Caco-2 (cell line): ENCODE measurements around the gene FAM114A2. TPM values are rescaled to one million over a fixed set of nuclear protein-coding genes. Genes with fewer than 3 reads are reported as not detected.
A peak's percentile ranks its signal among the peaks of the same experiment; 100 is the strongest.

ENCODE experiments used
- BruUV-seq: library from RNA; stranded (reverse); fragments of 400-500 nt; replicated peaks from 2 replicates; lab custom pipeline; 2021; lab: Mats Ljungman, UMichigan
- CTCF ChIA-PET: fragments of 300-600 bp; sonication (Branson Sonifier 250); formaldehyde crosslinking; loops from one replicate; lab custom pipeline; 2022; ENCODE audit warnings: antibody characterized with exemption; lab: Charles Lee
- POLR2A ChIA-PET: fragments of 300-600 bp; sonication (Branson Sonifier 250); formaldehyde crosslinking; loops from one replicate; lab custom pipeline; 2022; ENCODE audit warnings: antibody characterized with exemption; lab: Charles Lee
- DNase-seq, 2 experiments: peaks; one replicate each; pipeline versions ENCODE4 v3.0.0 to v3.0.0-alpha.2; 2020 to 2022
- H3K27me3 ChIP-seq: replicated peaks from 2 replicates; pipeline ENCODE4 v1.6.0; 2011; ENCODE audit warnings: low read length; ENCODE audit not compliant: control insufficient read depth, insufficient read depth
- H3K36me3 ChIP-seq: 2 replicates; pipeline ENCODE4 v1.5.1; 2011; ENCODE audit warnings: low read length; ENCODE audit not compliant: control insufficient read depth, insufficient read depth
- H3K4me1 ChIP-seq: fragments of 250-450 bp; sonication (Bioruptor Pico); 2 replicates; pipeline ENCODE4 v1.5.1; 2020; ENCODE audit warnings: mild to moderate bottlenecking
- H3K4me3 ChIP-seq: 2 replicates; pipeline ENCODE4 v1.5.1; 2011; ENCODE audit warnings: low read depth, mild to moderate bottlenecking, control low read depth, low read length
- H3K9me3 ChIP-seq: fragments of 250-450 bp; sonication (Bioruptor Pico); 2 replicates; pipeline ENCODE4 v1.5.1; 2020; ENCODE audit warnings: mild to moderate bottlenecking, moderate library complexity
- H3K27ac Mint-ChIP-seq: one replicate; pipeline ENCODE4 v1.8.0; 2022; ENCODE audit warnings: mixed read lengths; ENCODE audit not compliant: unreplicated experiment
- H3K27me3 Mint-ChIP-seq: one replicate; pipeline ENCODE4 v1.8.0; 2022; ENCODE audit warnings: mixed read lengths; ENCODE audit not compliant: insufficient read depth, unreplicated experiment
- H3K36me3 Mint-ChIP-seq: one replicate; pipeline ENCODE4 v1.8.0; 2022; ENCODE audit warnings: mild to moderate bottlenecking, mixed read lengths; ENCODE audit not compliant: insufficient read depth, unreplicated experiment
- H3K4me1 Mint-ChIP-seq: one replicate; pipeline ENCODE4 v1.8.0; 2022; ENCODE audit warnings: low read depth, mixed read lengths; ENCODE audit not compliant: unreplicated experiment
- H3K4me3 Mint-ChIP-seq: one replicate; pipeline ENCODE4 v1.8.0; 2022; ENCODE audit warnings: mild to moderate bottlenecking, moderate library complexity, mixed read lengths; ENCODE audit not compliant: unreplicated experiment
- H3K9me3 Mint-ChIP-seq: one replicate; pipeline ENCODE4 v1.8.0; 2022; ENCODE audit warnings: mixed read lengths; ENCODE audit not compliant: unreplicated experiment
- intact Hi-C: fragments of 100-400 bp; cut with micrococcal nuclease; formaldehyde crosslinking; loops from one replicate; pipeline ENCODE4 v1.10.0; 2022; ENCODE audit not compliant: unreplicated experiment
- total RNA-seq: library from RNA; stranded (reverse); gene quantifications from 2 replicates; pipeline ENCODE4 v1.2.3, GENCODE V29; 2022
- TF ChIP-seq, protein P1 (sequence below), 2 experiments: fragments of 200-600 bp in 1 of 2; IDR thresholded peaks; 1 replicate in 1 of 2; 2 replicates in 1 of 2; pipeline versions ENCODE4 v1.5.1 to v1.8.0; 2011 to 2022; ENCODE audit warnings: antibody characterized with exemption in 1 of 2, control low read depth in 1 of 2, inconsistent platforms in 1 of 2, low read depth in 1 of 2, low read length in 1 of 2, mild to moderate bottlenecking in 1 of 2, moderate library complexity in 1 of 2; ENCODE audit not compliant: insufficient read depth in 1 of 2, severe bottlenecking in 1 of 2, unreplicated experiment in 1 of 2

FAM114A2 gene
- total RNA-seq, 1 experiment from 2014 or later = 15.6 TPM

DNA sequence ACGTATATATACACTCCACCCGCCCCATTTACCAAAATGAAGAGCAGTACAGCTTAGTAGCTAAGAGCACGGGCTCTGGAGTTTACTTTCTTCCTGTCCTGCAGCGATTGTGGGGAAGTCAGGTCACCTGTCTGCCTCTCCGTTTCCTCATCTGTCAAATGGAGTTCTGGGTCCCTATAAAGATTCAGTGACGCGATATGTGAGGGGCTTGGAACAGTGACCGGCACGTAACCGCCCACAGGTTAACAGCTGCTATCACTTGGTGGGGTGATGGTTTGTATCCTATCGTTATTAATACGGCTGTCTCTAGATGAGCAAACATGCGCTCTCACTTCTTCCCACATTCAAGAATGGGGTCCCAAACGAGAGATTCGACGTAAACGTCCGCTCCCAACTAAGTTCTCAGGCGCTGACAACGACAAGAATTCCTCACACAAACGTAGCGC lies 426 bp downstream of the FAM114A2 start:
- ChIA-PET POLR2A (interaction anchor here (0.5 to 1.6 kb wide), 4 partner anchors 9 to 644 kb away, joined by 4 to 5 read pairs (median 4); partner anchors contain the start of gene GALNT10), CTCF (interaction anchor here (1.0 to 1.2 kb wide), 4 partner anchors 34 to 367 kb away, joined by 3 to 7 read pairs (median 6); partner anchors contain the start of gene GALNT10)
- Mint-ChIP-seq H3K9me3 (no peaks in the 10 kb centered on the region), H3K4me1 (peaks cover 6% of the 10 kb centered on the region), H3K27ac (peak overlapping the region; percentile 89), H3K36me3 (no peaks in the 10 kb centered on the region), H3K27me3 (no peaks in the 10 kb centered on the region), H3K4me3 (peak overlapping the region; percentile 92)
- H3K27me3 ChIP-seq = no peaks in the 10 kb centered on the region
- peak in 1 of 2 experiments; percentile 45 for DNase-seq
- TF ChIP-seq, protein P1, sequence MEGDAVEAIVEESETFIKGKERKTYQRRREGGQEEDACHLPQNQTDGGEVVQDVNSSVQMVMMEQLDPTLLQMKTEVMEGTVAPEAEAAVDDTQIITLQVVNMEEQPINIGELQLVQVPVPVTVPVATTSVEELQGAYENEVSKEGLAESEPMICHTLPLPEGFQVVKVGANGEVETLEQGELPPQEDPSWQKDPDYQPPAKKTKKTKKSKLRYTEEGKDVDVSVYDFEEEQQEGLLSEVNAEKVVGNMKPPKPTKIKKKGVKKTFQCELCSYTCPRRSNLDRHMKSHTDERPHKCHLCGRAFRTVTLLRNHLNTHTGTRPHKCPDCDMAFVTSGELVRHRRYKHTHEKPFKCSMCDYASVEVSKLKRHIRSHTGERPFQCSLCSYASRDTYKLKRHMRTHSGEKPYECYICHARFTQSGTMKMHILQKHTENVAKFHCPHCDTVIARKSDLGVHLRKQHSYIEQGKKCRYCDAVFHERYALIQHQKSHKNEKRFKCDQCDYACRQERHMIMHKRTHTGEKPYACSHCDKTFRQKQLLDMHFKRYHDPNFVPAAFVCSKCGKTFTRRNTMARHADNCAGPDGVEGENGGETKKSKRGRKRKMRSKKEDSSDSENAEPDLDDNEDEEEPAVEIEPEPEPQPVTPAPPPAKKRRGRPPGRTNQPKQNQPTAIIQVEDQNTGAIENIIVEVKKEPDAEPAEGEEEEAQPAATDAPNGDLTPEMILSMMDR (IDR thresholded peaks at IDR 0.05; ENCODE audit: insufficient read depth in 1 of 2, low read depth in 1 of 2, low read length in 1 of 2, severe bottlenecking in 1 of 2, unreplicated experiment in 1 of 2) = no peak
- 0 out of 2 replicates have a peak, but pooled peaks cover 4% of the 10 kb centered on the region for H3K4me1 ChIP-seq
- H3K4me3 ChIP-seq = peak overlapping the region; percentile 54
- no TSS peak for BruUV-seq
- H3K36me3 ChIP-seq = no peaks in the 10 kb centered on the region
- no peaks in the 10 kb centered on the region for H3K9me3 ChIP-seq
- intact Hi-C loops = loop anchor here (1.0 to 2.0 kb wide), 2 partner anchors 29 to 64 kb away; no protein-coding TSS in a partner anchor

DNA sequence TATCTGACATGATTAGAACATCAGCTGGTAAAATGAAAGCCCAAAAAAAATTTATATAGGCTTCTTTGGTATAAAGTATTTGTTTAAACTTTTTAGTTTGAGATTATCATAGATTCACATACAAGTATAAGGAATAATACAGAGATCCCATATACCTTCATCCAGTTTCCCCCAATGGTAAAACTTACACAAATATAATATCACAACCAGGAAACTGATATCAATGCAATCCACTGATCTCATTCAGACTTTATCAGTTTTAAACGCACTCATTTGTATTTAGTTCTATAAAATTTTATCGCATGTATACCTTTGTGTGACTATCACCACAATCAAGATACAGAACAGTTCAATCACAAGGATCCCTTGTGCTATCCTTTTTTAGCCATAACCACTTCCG lies 3.8 kb downstream of the FAM114A2 start:
- Histone ChIP-seq H3K36me3 (no peaks in the 10 kb centered on the region), H3K4me1 (0 out of 2 replicates have a peak, but pooled peaks cover 4% of the 10 kb centered on the region), H3K27me3 (no peaks in the 10 kb centered on the region), H3K9me3 (no peaks in the 10 kb centered on the region), H3K4me3 (no peak overlapping the region)
- intact Hi-C loops = no loop called here
- H3K9me3 Mint-ChIP-seq = no peaks in the 10 kb centered on the region
- CTCF ChIA-PET = no interaction called here
- POLR2A ChIA-PET = no interaction called here
- H3K4me3 Mint-ChIP-seq = no peak overlapping the region
- TF ChIP-seq, protein P1 (IDR thresholded peaks at IDR 0.05; ENCODE audit: insufficient read depth in 1 of 2, low read depth in 1 of 2, low read length in 1 of 2, severe bottlenecking in 1 of 2, unreplicated experiment in 1 of 2) = no peak
- DNase-seq = no peak
- H3K27me3 Mint-ChIP-seq = no peaks in the 10 kb centered on the region
- peaks cover 6% of the 10 kb centered on the region for H3K4me1 Mint-ChIP-seq
- no TSS peak for BruUV-seq
- no peak overlapping the region for H3K27ac Mint-ChIP-seq
- H3K36me3 Mint-ChIP-seq = no peaks in the 10 kb centered on the region

DNA sequence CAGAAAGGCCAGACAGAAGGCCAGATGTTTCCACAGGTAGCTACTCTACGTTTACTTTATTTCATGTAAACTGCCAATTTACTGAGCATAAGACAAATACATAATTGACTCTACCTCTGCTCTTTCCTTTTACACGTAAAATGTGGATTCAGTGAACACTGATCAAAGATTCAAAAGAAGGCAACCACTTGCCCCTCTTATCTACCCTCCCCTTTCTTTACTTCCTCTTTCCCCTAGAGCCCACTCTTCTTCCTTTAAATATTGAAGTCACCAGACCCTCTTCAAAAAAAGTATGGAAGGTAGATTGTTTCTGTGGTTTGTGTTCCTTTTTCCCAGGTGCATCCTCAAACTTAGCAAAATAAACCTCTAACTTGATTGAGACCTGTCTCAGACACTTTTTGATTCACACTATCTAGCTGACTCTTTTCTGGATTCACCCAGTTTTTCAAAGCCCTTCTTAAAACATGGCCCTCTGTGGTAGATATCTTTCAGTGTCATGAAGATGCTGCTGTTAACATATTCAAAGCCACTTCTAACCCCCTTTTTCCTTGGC lies 6.7 kb downstream of the FAM114A2 start:
- TF ChIP-seq, protein P1 (IDR thresholded peaks at IDR 0.05; ENCODE audit: insufficient read depth in 1 of 2, low read depth in 1 of 2, low read length in 1 of 2, severe bottlenecking in 1 of 2, unreplicated experiment in 1 of 2) = no peak
- Histone ChIP-seq H3K36me3 (no peaks in the 10 kb centered on the region), H3K4me1 (no peaks in the 10 kb centered on the region), H3K27me3 (no peaks in the 10 kb centered on the region), H3K9me3 (no peaks in the 10 kb centered on the region), H3K4me3 (no peak overlapping the region)
- Mint-ChIP-seq H3K27ac (no peak overlapping the region), H3K9me3 (no peaks in the 10 kb centered on the region), H3K27me3 (no peaks in the 10 kb centered on the region), H3K4me1 (peaks cover 4% of the 10 kb centered on the region), H3K4me3 (no peak overlapping the region), H3K36me3 (no peaks in the 10 kb centered on the region)
- BruUV-seq = no TSS peak
- DNase-seq = no peak
- POLR2A ChIA-PET = no interaction called here
- intact Hi-C loops = no loop called here
- CTCF ChIA-PET = no interaction called here
